GM19328 (cell line): ENCODE data around the gene RUSC1.
A peak's percentile ranks its signal among the peaks of the same experiment; 100 is the strongest.
"Not testable (repeated sequence)": the region's sequence is repeated elsewhere in the genome, so short reads cannot be mapped to it uniquely, and the experiment has no call there.

ENCODE experiments used
- ATAC-seq: cut with Tn5 transposase; IDR thresholded peaks from one replicate; pipeline ENCODE4 v1.9.1; 2021; ENCODE audit warnings: mild to moderate bottlenecking, moderate library complexity; ENCODE audit not compliant: unreplicated experiment

RUSC1 gene

GRCh38 chr1:155320661-155321617 lies at the start of gene RUSC1:
RUSC1 (plus strand) TSS chr1:155320894; CDS start chr1:155321774, 880 bp downstream.
- no peak for ATAC-seq

GRCh38 chr1:155272466-155273342 lies 48.0 kb upstream of the RUSC1 start:
- peak; percentile 25 for ATAC-seq

- peak; percentile 66 for ATAC-seq
Measured at GRCh38 chr1:155273343-155274245, 47.1 kb upstream of the RUSC1 start, which contains the start of gene CLK2. CLK2 (minus strand) TSS chr1:155273504; CDS start chr1:155270977, 2,527 bp downstream.

GRCh38 chr1:155277070-155277901 lies 43.4 kb upstream of the RUSC1 start, which contains the start of gene HCN3:
HCN3 (plus strand) TSS chr1:155277463; CDS start chr1:155277591, 128 bp downstream.
- peak; percentile 60 for ATAC-seq

- ATAC-seq = no peak
Measured at GRCh38 chr1:155277902-155278688, 42.6 kb upstream of the RUSC1 start.

GRCh38 chr1:155278689-155279160 lies 42.0 kb upstream of the RUSC1 start:
- ATAC-seq = no peak

GRCh38 chr1:155279268-155279667 lies 41.4 kb upstream of the RUSC1 start:
- no peak for ATAC-seq

GRCh38 chr1:155282488-155283091 lies 38.1 kb upstream of the RUSC1 start:
- no peak for ATAC-seq

GRCh38 chr1:155284476-155284875 lies 36.2 kb upstream of the RUSC1 start:
- no peak for ATAC-seq

GRCh38 chr1:155285063-155285462 lies 35.6 kb upstream of the RUSC1 start:
- no peak for ATAC-seq

- ATAC-seq = no peak
Measured at GRCh38 chr1:155285631-155286044, 35.1 kb upstream of the RUSC1 start.

- no peak for ATAC-seq
Measured at GRCh38 chr1:155286544-155286943, 34.1 kb upstream of the RUSC1 start.

- ATAC-seq = no peak
Measured at GRCh38 chr1:155287987-155288543, 32.6 kb upstream of the RUSC1 start.

- not testable (repeated sequence) for ATAC-seq
Measured at GRCh38 chr1:155291006-155291405, 29.7 kb upstream of the RUSC1 start.

GRCh38 chr1:155293086-155293749 lies 27.5 kb upstream of the RUSC1 start:
- ATAC-seq = no peak

- no peak for ATAC-seq
Measured at GRCh38 chr1:155294520-155295182, 26.0 kb upstream of the RUSC1 start.
